ENCODE results near the gene CLMN.
"Not testable (repeated sequence)": the region's sequence is repeated elsewhere in the genome, so short reads cannot be mapped to it uniquely, and the experiment has no call there.

Gene CLMN

DNA sequence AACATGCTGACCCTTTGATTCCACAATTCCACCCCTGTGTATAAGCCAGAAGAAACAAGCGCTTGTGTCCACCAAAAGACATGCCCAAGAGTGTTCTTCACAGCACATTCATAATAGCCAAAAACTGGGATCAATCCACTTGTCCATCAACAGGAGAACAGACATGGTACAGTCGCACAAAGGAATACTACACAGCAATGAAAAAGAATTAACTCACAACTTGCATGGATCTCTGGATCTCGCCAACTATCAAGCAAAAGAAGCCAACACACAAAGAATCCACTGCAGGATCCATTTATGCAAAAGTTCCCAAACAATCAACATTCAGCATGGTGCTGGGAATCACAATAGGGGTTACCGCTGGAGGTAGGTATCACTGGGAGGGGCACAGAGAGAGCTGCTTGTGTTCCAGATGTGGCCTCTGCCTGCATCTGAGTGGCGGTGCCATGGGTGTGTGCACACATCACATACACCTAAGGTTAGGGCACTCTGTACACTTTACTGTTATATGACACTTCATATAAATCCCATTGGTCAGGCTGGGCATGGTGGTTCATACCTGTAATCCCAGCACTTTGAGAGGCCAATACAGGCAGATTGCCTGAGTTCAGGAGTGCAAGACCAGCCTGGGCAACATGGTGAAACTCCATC lies 30.9 kb downstream of the CLMN start:
- DNase-seq (ENCODE audit: low read depth in 2 of 2), result no peak

DNA sequence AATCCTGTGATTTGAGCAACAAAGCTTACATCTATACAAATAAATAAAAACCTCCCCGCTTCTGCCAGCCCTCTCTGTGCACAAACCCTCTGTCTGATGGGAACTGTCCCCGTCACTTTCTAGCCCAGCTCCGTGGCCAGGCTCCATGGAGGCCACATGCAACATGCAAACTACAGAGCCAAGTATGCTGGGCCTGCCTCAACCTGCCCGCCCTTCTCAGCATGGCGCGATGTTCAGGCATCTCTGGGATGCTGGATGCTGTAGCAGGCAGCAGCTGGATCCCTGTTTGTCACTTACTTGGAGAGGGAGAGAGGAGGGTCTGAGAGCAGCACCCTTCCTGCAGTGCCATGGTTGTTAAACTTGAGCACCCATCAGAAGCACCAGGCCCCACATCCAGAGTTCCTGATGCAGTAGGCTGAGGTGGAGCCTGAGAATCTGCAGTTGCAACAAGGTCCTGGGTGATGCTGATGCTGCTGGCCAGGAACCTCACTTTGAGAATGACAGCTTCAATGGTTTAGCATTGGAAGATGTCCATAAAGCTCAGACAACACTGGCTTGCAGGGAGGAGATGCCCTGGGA lies 32.4 kb downstream of the CLMN start:
- DNase-seq (ENCODE audit: low read depth in 2 of 2), result no peak

DNA sequence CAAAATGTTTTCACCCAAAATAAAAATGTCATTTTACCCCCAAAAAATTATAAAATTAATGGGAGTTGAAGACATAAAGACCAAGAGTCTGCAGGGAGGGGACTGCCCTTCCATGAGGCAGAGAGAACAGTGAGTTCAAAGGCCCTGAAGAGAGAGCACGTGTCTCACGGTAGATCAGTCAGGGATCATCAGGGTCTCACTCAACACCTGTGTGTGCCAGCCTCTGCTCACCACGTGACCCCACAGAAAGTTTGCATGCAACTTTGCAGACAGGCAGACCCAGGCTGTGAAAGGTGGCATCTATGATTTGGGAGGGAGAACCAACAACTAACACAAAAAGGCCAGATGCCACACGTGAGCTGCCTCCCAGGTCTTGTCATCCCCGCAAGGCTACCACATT lies 33.1 kb downstream of the CLMN start:
- no peak for DNase-seq (ENCODE audit: low read depth in 2 of 2)

GRCh38 chr14:95285566-95285965 lies 34.1 kb downstream of the CLMN start:
- DNase-seq (ENCODE audit: low read depth in 2 of 2), result no peak

- DNase-seq (ENCODE audit: low read depth in 2 of 2), result not testable (repeated sequence)
Observed at GRCh38 chr14:95283802-95284201, 35.9 kb downstream of the CLMN start.

DNA sequence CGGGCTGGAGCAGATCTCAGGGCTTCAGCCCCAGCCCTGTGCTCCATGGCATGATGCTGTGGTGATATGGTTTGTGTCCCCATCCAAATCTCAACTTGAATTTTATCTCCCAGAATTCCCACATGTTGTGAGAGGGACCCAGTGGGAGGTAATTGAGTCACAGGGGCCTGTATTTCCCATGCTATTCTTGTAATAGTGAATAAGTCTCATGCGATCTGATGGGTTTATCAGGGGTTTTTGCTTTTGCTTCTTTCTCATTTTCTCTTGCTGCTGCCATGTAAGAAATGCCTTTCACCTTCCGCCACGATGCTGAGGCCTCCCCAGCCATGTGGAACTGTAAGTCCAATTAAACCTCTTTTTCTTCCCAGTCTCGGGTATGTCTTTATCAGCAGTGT lies 36.7 kb downstream of the CLMN start:
- not testable (repeated sequence) for DNase-seq (ENCODE audit: low read depth in 2 of 2)

- no peak for DNase-seq (ENCODE audit: low read depth in 2 of 2)
Observed at GRCh38 chr14:95282354-95282985, 37.2 kb downstream of the CLMN start.

DNA sequence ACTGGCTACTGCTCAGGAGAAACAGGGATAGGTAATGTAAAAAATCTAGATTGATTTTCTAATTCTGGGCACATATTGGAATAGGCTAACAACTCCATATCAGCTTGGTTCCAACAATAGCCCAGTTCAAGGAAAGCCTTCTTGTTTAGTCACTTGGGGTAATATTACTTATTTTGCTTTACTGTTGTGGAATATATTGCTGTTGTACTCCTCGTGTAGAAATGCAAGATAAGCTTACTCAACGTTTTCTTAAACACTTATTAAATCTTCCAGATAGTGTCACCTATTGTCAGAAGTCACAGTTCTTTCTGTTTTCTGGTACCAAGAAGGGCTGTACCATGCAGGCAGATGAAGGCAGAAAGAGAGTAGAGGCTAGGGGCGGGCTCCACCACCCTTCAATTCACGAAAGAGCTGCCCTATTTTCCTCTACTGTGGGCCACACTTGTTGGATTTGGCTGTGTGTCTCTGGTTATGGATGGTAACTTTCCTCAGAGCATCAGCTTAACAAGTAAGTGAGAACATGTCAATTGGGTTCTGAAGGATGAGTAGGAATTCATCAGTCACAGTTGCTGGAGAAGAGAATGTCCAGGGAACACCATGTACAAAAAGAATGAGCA lies 38.0 kb downstream of the CLMN start:
- DNase-seq (ENCODE audit: low read depth in 2 of 2), result no peak

DNA sequence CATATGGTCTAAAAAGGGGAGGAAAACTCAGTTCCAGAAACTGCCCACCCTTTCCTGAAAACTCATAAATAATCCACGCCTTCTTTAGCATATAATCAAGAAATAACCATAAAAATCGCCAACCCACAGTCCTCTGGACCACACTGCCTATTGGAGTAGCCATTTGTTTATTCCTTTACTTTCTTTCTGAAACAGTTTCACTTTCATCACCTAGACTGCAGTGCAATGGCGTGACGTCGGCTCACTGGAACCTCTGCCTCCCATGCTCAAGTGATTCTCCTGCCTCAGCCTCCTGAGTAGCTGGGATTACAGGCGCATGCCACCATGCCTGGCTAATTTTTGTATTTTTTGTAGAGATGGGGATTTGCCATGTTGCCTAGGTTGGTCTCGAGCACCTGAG lies 44.2 kb downstream of the CLMN start:
- DNase-seq (ENCODE audit: low read depth in 2 of 2), result no peak

GRCh38 chr14:95274874-95275273 lies 44.8 kb downstream of the CLMN start:
- no peak for DNase-seq (ENCODE audit: low read depth in 2 of 2)

GRCh38 chr14:95274279-95274678 lies 45.4 kb downstream of the CLMN start:
- no peak for DNase-seq (ENCODE audit: low read depth in 2 of 2)

GRCh38 chr14:95273001-95273978 lies 46.4 kb downstream of the CLMN start:
- DNase-seq (ENCODE audit: low read depth in 2 of 2), result no peak

GRCh38 chr14:95272057-95272456 lies 47.7 kb downstream of the CLMN start:
- DNase-seq (ENCODE audit: low read depth in 2 of 2), result no peak

DNA sequence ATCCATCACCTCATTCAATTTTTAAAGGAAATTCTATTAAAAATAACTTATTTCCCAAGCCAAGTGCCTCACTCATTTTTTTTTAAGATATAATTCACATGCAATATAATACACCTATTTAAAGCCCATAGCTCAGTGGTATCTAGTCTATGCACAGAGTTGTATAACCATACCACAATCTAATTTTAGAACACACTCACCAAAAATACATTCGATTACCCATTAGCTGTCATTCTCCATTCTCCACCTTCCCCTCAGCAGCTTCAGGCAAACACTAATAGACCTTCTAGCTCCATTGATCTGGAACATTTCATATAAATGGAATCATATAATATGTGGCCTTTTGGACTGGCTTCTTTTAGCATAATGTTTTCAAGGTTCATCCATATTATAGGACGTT lies 49.5 kb downstream of the CLMN start:
- DNase-seq (ENCODE audit: low read depth in 2 of 2), result no peak

- no peak for DNase-seq (ENCODE audit: low read depth in 2 of 2)
Observed at GRCh38 chr14:95269493-95269892, 50.2 kb downstream of the CLMN start.

- DNase-seq (ENCODE audit: low read depth in 2 of 2), result no peak
Observed at GRCh38 chr14:95268350-95268749, 51.4 kb downstream of the CLMN start.

DNA sequence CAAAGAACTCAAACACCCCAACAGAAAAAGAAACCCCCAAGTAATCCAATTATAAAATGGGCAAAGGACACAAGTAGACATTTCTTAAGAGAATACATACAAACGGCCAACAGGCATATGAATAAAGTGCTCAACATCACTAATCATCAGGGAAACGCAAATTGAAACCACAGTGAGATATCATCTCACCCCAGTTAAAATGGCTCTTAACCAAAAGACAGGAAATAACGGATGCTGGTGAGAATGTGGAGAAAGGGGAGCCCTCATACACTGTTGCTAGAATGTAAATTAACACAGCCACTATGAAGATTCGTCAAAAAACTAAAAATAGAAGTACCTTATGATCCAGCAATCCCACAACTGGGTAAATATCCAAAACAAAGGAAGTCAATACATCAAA lies 52.4 kb downstream of the CLMN start:
- DNase-seq (ENCODE audit: low read depth in 2 of 2), result no peak

- no peak for DNase-seq (ENCODE audit: low read depth in 2 of 2)
Observed at GRCh38 chr14:95265106-95266094, 54.3 kb downstream of the CLMN start.

DNA sequence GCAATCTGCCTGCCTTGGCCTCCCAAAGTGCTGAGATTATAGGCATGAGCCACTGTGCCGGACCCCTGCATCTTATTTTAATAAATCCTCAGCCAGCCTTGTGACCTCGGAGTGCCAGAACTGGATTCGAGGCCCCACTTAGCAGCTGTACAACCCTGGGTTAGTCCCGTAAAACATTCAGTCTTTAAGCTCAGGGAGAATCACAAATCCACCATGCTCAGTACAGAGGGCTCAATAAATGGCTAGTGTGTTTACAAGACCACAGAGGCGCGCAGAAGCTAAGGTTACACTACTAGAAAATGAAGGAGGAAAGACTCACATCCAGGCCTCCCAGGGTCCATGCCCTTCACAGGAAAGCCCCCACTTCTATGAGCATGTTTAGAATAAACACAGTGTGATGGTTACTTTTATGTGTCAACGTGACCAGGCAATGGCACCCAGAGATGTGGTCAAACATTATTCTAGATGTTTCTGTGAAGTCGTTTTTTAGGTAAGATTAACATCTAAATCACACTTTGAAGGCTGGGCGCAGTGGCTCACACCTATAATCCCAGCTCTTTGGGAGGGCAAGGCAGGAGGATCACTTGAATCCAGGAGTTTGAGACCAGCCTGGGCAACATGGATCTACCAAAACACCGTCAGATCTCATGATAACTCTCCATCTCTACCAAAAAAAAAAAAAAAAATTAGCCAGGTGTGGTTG lies 55.3 kb downstream of the CLMN start:
- DNase-seq (ENCODE audit: low read depth in 2 of 2), result no peak
